NCI-H1930 (cell line): ENCODE data around the gene ADAT3.

Experiments
- DNase-seq, 2 experiments: peaks; one replicate each; lab custom pipeline; 2025; lab: John Stamatoyannopoulos, UW

ADAT3 gene

DNA sequence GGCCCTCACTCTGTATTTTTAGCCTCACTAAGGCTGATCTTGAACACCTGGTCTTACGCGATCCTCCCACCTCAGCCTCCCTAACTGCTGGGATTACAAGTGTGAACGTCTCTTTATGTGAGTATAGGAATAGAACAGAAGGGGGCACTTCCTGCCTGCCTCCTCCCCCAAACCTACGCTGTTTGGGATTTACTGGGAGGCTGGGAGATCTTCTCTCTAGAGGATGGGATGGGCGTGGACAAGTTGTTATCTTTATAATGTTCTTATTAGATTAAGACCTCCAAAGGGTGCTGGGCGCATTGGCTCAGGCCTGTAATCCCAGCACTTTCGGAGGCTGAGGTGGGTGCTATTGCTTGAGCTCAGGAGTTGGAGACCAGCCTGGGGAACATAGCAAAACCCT lies 32.9 kb downstream of the ADAT3 start:
- DNase-seq: no peak

DNA sequence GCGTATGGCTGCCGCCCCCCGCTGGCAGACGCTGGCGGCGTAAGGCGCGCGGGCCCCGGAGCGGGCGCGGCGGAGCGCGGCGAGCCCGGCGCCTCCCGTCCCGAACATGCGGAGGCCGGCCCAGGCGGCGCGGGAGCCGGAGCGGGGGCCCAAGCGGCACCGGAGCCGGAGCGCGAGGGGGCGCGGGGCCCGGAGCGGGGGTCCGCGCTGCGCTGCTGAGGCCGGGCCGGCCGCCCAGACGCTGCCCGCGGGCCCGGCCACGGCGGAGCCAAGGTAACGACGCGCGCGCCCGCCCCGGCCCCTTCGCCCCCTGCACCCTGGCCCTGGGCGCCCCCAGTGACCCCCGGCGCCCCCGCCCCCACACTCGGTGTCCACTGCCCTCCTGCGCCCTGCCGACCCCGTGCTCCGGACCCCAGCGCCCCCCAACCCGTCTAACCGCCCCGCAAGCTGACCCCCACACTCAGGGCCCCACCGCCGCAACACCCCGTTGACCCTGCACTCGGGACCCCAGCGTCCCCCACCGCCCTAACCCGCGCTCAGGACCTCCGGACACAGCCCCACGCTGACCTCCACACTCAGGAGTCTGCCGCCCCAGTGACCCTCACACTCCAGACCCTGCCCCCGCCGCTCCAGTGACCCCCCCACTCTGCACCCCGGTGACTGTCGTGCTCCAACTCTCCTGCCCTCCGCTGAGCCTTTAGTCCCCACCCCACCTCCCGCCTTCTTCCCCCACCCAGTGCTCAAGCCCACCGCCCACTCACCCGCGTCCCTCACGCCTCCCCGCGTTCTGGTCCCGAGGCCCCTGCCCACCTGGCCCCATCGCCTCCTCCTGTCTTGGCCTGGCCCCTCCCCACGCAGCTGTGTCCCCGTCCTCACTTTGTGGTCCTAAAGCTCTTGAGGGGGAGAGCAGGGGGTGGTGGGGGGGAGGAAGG lies 36.2 kb downstream of the ADAT3 start, which contains the start of gene CSNK1G2:
Gene CSNK1G2, plus strand, starts transcription at position 27 of the 932 bp plus-strand sequence. CDS start 28,601 bp downstream, outside the sequence.
- DNase-seq: no peak

DNA sequence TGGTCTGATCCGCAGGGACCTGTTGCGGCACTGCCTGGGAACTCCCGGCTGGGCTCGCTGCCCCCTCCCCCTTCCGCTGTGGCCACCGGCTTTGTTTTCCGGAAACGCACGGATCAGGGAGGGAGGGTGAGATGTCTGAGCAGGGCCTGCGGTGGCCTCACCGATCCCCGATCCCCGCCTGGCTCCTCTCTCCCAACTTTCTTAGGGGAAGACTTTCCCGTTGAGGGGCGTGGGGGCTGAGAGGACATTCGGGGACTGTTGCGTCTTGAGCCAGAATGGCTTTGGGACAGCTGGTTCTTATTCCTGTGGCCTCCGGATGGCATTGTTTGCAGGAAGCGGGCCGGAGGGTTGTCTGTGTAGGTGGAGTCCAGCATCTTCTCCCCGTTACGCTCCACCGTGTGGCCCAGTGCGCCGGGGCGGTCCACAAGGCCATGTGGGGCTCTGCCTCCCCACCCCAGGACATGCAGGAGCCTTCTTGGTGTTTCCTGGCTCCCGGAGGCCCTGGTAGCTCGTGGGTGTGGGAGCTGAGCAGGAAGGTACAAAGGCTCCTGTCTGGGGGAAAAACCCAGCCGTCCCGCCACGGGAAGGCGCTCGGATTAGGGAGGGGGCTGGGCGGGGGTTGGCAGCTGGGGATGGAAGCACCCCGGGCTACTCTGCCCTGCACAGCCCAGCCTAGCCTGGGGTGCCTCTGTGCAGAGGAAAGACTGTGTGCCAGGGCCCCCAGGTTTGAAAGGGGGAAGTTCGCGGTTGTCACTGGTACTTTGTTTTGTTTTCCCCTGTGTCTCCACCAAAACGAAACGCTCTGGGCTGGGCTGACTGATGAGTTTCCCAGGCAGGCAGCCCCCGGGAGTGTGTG lies 37.1 kb downstream of the ADAT3 start:
- DNase-seq: peak in 1 of 2 experiments; percentile 9

DNA sequence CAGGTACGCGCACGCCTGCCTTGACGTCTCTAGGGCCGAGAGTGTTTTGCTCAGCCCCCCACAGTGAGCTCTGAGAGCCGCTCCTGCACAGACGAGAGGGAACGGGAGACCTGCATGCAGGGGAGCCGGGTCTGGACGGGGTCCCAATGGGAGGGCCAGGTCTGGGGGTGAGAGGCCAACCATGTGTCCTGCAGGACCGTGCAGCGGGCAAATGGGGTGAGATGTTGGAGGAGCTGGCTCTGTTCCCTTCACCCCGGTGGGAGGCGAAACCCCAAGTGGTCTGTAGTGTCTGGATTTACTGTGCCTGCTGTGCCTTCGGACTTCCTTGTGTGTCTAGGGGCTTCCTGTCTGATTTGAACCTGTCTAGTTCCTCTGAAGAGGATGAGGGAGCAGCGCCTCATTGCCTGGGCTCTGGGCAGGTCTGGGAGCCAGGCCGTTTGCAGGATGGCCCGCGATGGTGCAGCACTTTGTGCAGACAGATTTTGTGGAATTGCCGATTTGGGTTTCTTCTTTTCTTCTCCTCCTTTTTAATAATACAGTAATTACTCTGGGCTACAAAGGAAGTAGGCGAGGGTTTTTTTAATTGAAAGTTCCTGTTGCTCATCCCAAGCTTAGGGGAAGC lies 37.8 kb downstream of the ADAT3 start:
- DNase-seq: no peak

DNA sequence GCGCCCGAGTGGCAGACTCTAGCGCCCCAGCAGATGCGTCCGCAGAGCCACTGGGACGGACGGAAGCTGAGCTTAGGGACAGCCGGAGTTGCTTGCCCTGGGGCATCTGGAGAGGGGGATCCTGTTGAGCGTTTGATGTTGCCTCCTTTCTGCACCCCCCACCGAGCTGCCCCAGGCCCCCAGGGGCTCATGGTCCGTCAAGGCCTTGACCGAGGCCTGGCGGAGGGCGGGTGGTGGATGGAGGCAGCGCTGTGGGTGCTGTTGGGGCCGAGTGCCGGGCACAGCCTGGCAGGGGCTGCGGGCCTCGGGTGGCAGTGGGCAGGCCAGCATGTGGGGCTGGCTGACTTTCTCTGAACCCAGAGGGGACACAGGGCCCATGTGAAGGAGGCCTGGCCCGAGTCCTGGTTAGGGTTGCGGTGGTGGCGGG lies 38.5 kb downstream of the ADAT3 start:
- DNase-seq: no peak

DNA sequence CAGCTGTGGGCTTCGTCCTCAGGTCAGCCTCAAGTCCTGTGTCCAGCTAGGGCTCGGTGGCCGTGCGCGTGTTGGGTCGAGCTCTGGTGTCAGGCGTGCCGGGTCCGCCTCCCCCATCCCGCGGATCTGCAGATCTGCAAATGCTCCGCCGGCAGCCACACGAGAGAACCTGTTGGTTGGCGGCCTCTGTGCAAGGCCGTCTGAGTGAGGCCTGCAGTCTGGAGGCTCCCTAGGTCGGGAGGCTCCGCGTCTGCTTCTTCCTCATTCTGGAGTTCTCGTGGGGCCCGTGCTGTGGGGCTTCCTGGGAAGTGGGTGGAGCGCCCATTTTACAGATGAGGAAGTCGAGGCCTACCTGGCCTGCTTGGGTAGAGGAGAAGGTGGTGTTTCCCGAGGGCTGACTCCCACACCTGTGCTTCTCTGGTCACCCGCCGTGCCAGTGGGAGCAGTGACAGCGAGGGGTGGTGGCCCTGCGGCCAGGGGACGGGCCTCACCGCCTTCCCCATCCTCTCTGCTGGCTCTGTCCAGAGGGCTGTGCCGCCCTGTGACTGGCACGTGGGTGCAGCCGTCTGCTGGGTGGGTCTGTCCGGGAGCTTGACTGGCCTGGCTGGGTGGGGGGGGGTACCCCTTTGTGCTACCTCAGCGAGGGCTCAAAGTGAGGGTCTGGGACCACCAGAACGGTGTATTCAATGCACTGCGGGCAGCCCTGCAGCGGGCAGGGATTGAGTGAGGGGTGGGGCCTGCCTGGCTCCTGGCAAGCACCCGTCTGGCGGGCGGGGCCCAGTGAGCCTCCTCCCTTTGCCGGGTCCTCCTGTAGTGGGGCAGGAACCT lies 39.1 kb downstream of the ADAT3 start:
- DNase-seq: no peak

DNA sequence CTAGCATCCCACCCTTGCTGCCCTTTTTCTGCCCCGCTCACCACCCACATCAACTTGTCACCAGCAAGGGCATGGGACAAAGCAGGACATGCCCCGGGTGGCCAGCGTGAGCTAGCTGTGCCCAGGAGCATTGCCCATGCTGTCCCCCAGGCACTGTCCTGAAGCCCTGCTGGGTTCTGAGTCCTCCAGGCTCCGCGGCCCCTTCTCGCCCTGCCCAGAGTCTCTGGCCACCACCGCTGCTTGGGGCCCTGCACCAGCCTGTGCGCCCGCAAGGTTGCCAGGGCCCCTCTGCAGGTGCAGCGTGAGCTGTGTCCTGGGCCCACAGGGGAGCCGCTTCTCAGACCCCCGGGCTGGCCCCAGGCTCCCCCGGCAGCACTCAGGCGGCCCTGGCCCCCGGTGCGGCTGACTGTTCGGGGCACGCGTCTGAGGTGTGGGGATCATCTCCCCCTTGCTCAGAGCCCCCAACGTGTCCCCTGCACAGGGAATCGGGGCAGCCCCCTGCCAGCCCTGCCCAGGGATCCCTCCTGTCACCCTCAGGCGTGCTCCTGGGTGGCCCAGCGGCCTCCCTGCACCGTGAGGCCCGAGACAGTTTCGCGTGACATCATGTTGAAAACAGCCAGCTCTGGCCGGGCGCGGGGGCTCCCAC lies 39.8 kb downstream of the ADAT3 start:
- DNase-seq: no peak

DNA sequence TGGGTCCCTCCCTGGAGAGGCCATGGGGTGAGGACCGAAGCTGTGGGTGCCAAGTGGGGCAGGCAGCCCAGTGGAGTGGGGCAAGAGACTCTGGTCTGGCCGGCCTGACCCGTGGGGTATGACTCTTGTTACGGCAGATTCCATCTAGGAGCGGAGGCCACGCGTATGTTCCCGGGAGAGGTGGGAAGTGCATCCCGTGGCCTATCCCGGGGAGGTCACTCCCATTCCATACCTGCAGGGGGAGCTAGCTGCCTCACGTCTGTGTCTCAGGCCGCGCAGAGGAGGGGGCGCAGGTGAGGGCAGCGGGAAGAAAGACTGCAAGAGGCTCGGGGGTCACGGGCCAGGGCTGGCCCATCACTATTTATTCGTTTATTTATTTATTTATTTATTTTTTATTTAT lies 40.7 kb downstream of the ADAT3 start:
- DNase-seq: peak in 1 of 2 experiments; percentile 15

DNA sequence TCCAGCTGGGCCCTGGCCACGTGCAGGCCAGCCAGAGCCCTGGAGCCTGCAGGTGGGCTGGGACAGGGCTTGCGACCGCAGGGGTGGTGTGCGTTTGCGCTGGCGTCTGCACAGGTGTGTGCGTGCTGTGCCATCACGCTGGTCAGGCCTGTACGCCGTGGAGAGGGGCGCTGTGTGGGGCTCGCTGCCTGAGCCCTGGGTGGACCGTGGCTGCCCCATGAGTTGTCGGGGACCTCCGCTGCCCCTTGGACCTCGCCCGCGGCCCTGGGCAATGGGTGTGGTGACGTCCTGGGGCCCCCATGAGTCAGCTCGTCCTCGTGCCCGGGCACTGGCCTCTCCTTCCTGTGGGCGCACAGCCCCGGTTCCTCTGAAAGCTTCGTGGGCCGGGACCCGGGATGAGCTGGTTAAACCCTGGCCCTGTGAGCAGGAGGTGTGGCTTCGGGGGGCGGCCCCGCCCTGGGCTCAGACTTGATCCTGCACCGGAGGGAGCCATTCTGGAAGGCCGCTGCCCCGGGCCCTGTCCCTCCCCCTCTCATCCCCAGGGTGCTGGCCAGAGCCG lies 42.5 kb downstream of the ADAT3 start:
- no peak for DNase-seq

DNA sequence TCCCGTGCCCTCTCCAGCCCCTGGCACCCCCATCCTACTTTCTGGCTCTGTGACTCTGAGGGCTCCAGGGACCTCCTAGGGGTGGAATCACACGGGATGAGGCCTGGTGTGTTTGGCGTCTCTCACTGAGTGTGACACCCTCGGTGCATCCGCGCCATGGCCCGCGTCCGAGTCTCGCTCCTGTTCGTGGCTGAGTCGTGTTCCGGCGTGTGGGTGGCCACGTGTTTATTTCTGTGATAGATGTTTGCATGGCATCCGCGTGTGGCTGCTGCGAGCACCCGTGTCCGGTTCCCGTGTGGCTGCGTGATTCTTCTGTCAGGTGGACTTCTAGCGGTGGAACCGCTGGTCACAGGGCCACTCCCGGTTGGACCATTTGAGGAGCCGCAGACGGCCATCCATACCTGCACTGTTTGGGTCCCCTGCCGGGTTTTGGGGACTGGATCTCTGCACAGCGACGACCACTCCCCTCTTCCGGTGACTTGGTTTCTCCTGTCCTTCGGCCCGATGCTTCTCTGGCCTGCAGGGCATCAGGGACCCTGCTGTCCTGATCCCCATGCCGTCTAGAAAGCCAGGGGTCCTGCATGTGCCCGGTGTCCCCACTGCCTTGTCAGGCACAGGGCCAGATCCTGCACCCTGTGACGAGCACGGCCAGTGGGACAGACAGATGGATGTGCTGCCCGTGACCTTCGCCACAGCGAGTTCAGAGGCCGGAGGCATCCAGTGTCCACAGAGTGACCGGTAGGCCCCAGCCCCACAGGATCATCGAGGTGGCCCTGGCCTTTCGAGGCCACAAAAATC lies 44.3 kb downstream of the ADAT3 start:
- no peak for DNase-seq

DNA sequence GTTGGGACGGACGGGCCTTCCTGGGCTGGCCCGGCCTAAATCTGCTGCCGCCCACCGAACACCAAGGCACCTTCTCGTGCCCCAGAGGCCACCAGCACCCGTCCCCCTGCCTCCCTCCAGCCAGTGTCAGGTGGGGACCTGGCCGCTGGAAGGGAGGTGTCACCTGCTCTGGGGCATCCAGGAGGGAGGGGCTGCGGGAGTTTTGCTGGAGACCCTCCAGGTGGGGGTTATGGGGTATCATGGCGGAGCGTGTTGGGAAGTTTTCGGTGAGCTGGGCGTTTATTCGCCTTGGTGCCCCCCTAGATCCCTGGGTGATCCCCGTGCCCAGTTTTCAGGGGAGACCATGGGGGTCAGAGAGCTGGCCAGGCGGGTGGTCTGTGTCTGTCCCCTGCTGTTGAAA lies 45.4 kb downstream of the ADAT3 start:
- DNase-seq: no peak

DNA sequence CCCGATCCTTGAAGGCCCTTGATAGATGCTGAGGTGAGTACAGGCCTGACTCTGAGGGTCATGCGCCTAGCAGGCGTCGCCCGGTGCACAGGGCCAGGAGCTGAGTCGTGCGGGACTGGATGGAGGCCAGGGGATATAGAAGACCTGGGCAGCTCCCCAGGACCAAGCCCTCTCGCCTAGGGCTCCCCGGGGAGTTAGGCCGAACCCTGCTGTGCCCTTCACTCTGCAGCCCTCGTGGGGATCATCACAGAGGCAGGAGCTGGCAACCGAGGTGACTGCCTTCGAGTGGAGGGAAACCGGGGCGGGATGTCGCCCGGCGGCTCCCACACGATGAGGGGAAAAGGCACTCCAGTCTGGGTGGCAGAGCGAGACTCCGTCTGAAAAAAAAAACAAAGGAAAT lies 47.4 kb downstream of the ADAT3 start:
- DNase-seq: no peak

DNA sequence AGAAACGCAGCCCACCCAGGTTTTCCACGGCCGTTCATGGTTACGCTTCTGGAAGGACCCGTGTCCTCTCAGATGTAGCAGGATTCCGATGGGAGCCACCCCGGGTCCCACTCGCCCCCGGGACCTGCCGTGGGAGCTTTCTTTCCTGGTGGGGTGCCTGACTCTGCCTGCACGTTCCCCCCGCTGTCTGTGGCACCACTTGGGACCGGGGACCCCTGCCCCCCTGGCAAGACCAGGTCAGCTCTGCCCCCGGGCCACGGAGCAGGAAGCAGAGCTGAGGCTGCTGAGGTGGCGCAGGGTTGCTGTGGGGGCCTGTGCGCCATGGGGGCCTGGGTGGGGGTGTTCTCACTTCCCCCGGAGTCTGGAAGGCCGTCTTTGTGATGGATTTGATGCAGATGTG lies 47.8 kb downstream of the ADAT3 start:
- no peak for DNase-seq

DNA sequence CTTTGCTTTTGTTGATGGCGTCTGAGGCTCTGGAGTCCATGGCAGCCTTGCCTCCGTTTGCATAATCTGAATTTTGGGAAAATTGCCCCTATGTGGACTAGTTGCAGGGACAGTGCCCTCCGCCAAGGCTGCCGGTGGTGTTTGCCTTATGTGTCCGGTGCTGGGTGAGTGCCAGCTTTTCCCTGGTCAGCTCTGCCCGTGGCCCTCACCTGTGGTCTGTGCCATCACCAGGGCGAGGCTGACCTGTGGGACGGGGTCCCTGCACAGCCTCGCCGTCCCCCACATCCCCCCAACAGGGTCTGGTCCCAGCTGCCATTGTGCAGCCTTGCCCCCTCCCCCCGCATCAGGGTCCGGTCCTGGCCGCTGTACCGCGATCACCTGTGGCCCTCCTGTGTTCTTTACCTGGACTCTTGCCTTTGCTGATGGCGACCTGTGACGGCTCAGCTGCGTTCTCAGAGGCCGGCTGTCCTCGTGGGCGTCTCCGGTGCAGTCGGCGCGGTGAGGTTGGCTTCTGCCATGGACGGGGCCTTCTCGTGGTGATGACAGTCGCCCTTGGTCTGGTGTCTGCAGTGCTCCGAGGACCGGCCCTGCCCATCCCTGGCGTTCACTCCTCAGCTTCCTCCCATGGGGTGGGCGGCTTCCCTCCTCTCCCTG lies 48.4 kb downstream of the ADAT3 start:
- no peak for DNase-seq

DNA sequence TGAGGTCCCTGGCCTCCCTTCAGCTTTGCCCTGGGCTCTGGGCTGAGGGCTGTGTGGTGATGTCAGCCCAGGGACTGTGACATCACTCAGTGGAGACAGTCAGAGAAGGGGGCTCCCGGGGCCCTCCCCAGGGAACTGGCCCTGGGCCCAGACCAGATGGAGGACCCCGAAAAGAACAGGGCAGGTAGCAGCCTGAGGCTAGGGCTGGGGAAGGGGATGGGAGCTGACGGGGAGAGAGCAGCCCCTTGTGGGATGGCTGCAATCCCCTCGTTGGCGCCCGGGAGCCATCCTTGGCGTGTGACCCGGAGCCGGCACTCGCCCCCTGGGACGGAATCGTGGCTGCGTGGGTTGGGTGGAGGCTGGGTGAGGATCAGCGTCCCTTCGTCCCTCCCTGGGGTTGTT lies 49.3 kb downstream of the ADAT3 start:
- no peak for DNase-seq

DNA sequence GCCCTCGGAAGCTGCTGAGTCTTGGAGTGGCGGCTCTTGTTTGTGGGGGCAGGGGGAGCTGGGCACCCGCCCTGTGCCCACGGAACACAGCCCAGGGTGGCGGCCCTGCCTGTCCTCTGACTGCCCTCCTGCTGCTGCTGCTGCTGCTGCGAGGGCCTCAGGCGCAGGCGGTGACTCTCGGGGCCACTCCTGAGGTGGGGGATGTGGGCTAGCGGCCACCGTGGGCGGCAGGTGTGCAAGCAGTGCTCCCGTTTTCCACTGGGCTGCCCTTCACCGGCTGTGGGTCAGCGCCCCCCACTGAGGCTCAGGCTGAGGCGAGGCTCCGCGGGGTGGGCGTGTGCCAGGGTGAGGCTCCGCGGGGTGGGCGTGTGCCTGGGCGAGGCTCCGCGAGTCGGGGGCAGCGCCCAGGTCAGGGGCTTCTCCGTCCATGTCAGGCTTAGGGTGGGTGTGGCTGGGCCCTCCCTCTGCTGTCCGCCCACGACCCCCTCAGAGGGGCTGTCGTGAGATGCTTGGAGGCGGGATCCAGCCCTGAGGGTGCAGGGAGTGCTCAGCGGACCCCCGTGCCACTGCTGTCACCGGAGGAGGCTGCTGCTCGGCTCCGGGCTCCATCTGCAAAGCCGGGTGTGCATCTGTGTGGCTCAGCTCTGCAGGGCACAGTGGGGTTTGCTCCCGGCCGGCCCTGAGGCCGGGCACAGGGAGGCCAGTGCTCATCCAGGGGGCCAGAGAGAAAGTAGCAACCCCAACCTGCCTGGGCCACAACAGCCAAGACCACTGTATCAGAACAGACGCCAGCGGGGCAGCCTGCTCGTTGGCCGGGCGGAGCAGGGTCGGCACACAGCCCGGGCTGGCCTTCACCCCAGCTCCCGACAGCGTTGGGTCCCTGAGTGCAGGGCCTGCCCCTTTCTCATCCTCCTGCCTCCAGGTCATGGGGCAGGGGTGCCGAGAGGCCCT lies 50.2 kb downstream of the ADAT3 start:
- no peak for DNase-seq

DNA sequence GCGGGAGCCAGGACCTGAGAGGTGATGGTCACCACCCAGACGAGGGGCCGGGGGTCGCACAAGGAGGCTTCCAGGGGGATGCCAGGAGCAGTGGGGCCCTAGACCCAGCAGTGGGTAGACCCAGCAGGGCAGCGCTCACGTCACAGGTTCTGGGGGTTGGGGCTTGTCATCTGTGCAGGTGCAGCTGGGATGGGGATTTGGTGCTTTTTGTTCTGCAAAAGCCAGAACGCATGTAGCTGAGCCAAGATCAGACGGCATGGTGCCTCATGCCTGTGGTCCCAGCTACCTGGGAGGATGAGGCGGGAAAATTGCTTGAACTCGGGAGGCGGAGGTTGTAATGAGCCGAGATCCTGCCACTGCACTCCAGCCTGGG lies 50.9 kb downstream of the ADAT3 start:
- no peak for DNase-seq

DNA sequence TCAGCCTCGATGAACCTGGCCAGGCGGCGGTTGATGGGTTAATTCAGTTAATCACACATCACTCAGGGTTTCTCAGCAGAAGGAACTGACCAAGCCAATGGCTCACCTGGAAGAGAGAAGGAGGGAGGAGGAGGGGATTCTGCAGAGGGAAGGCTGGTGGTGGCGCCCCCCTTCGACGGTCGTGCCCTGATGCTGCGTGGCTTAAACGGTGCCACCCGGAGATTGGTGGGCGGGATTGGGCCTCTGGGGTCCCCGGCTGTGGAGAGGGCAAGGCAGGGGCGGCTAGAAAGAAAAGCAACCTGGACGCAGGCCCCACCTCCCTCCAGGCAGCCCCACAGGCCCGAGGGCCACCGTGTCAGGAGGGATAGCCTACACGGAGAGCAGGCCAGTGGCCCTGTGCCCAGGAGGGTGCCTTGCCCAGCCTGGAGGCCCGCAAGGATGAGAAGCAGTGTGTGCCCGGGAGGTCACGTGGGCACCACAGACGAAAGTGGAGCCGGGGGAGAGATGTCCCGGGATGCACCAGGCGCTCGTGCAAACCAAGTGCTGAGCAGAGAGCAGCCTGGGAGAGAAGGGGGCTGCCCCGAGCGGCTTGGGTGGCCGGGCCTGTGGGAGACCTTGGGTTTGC lies 51.8 kb downstream of the ADAT3 start:
- DNase-seq: no peak
